CD8-positive, alpha-beta memory T cell (primary cell): ENCODE data around the gene IDUA. TPM values are rescaled to one million over a fixed set of nuclear protein-coding genes. Genes with fewer than 3 reads are reported as not detected.

ENCODE experiments used
- CTCF ChIA-PET: fragments of 350-600 bp; sonication (Branson Sonifier 250); formaldehyde crosslinking; loops from one replicate; lab custom pipeline; 2021; ENCODE audit warnings: antibody characterized with exemption; lab: Charles Lee
- POLR2A ChIA-PET: fragments of 350-600 bp; sonication (Branson Sonifier 250); formaldehyde crosslinking; loops from one replicate; lab custom pipeline; 2021; ENCODE audit warnings: antibody characterized with exemption; lab: Charles Lee
- DNase-seq, 5 donors: peaks; one replicate each; pipeline versions ENCODE4 v3.0.0 to v3.0.0-alpha.2; 2020 to 2022; ENCODE audit warnings: mixed read lengths in 1 of 5
- H3K27ac ChIP-seq: one replicate; pipeline ENCODE4 v1.7.0; 2013; ENCODE audit warnings: low read depth, mild to moderate bottlenecking, low read length, moderate library complexity
- H3K27me3 ChIP-seq: 2 replicates; pipeline ENCODE4 v1.7.0; 2013; ENCODE audit warnings: low read length, mild to moderate bottlenecking; ENCODE audit not compliant: insufficient read depth, poor library complexity, severe bottlenecking
- H3K36me3 ChIP-seq: 2 replicates; pipeline ENCODE4 v1.7.0; 2013; ENCODE audit warnings: mild to moderate bottlenecking, low read length, moderate library complexity; ENCODE audit not compliant: insufficient read depth
- H3K4me1 ChIP-seq: 2 replicates; pipeline ENCODE4 v1.7.0; 2013; ENCODE audit warnings: mild to moderate bottlenecking, low read length, moderate library complexity; ENCODE audit not compliant: insufficient read depth
- H3K4me3 ChIP-seq: 2 replicates; pipeline ENCODE4 v1.7.0; 2013; ENCODE audit warnings: mild to moderate bottlenecking, low read length
- H3K9me3 ChIP-seq: 2 replicates; pipeline ENCODE4 v1.7.0; 2013; ENCODE audit warnings: mild to moderate bottlenecking, low read length
- H3K27ac Mint-ChIP-seq, 8 donors: one replicate each; pipeline ENCODE4 v1.8.0; 2020 to 2021; ENCODE audit warnings: mixed read lengths in 8 of 8, mild to moderate bottlenecking in 6 of 8, inconsistent platforms in 3 of 8, moderate library complexity in 3 of 8
- H3K27me3 Mint-ChIP-seq, 2 donors: one replicate each; pipeline ENCODE4 v1.8.0; 2020 to 2021; ENCODE audit warnings: mixed read lengths in 2 of 2, mild to moderate bottlenecking in 1 of 2, moderate library complexity in 1 of 2
- H3K36me3 Mint-ChIP-seq, 3 donors: one replicate each; pipeline ENCODE4 v1.8.0; 2020 to 2021; ENCODE audit warnings: mixed read lengths in 3 of 3, inconsistent platforms in 1 of 3, mild to moderate bottlenecking in 1 of 3
- H3K4me1 Mint-ChIP-seq, 3 donors: one replicate each; pipeline ENCODE4 v1.8.0; 2020 to 2021; ENCODE audit warnings: mixed read lengths in 3 of 3, inconsistent platforms in 1 of 3, mild to moderate bottlenecking in 1 of 3
- H3K4me3 Mint-ChIP-seq, 7 donors: one replicate each; pipeline ENCODE4 v1.8.0; 2020 to 2021; ENCODE audit warnings: mixed read lengths in 7 of 7, mild to moderate bottlenecking in 6 of 7, moderate library complexity in 4 of 7, inconsistent platforms in 2 of 7
- H3K9me3 Mint-ChIP-seq, 5 donors: one replicate each; pipeline ENCODE4 v1.8.0; 2020 to 2022; ENCODE audit warnings: mixed read lengths in 5 of 5, mild to moderate bottlenecking in 3 of 5, moderate library complexity in 2 of 5, inconsistent platforms in 1 of 5
- polyA plus RNA-seq: library from polyadenylated mRNA; unstranded; fragments of 300-500 nt; fragmentation: Illumina TruSeq; gene quantifications from one replicate; pipeline ENCODE4 v1.2.3, GENCODE V29; 2021
- total RNA-seq, 2 experiments: library from RNA; stranded (reverse); gene quantifications; one replicate each; pipeline ENCODE4 v1.2.3, GENCODE V29; 2021

IDUA gene
- total and polyA plus RNA-seq, 3 experiments from 2014 or later, result 9.3 to 19.1 (median 18.7) TPM

DNA sequence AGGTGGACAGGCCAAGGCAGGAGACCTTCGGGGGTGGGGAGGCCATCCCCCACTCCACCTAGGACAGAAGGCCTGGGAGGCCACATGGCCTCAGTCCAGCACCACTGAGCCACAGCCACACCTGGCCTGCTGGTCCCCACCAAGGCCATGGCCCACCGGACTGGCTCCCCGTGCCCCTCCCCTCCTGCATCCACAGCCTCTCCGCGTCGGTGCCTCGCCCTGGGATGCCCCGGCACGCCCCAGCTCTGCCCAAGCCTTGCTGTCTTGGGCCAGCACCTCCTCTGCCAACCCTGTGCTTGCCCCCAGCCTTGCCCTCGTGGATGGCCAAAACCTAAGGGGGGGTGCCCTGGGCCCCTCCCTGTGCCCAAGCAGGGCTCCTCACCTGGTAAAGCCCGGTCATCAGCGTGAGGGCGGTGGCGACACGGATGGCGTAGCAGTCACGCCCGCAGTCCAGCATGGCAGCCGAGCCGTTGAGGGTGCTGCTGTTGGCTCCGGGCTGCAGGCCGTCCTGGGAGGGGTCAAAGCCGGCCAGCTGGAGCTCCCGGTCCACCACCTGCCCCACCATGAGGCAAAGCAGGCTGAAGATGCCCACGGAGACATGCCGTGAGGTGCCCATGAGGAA lies 4.0 kb downstream of the IDUA start:
- CTCF ChIA-PET, result no interaction called here

DNA sequence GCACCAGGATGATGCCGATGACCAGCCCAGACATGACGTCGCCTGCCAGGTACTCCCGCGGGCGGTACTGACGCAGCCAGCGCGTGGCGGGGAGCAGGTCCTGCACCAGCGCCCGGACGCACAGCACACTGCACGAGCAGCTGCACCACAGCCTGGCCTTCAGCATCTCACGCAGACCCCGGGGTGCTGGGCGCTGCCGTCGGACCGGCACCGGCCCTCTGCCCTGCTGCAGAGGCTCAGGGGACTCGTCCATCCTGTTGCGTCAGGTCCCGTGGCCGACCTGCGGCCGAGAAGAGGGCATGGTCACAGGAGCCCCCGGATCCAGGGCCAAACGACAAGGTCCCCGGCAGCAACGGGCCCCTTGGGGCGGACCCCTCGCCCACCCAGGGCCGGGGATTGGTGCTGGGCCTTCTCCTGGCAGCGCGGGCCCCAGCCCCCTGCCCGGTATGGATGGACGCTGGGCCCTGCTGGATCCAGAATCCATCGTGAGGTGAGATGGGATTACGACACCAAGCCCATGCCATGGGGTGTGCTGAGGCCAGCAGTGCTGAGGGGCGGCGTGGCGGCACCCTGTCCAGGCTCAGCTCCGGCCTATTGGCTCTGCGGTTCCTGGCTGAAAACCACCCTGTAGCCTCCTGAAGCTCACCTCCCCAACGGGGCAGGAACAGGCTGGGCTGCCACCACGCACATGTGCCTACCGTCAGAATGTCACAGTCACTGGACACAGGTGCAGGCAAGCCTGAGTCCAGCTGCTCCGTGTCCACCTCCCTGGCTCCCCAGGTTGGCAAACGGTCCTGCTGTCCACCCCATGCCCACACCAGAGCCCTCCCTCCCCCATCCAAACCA lies 4.8 kb downstream of the IDUA start:
- H3K9me3 Mint-ChIP-seq, result no peaks in the 10 kb centered on the region
- no peaks in the 10 kb centered on the region for H3K9me3 ChIP-seq
- H3K27me3 Mint-ChIP-seq, result no peaks in the 10 kb centered on the region
- no peaks in the 10 kb centered on the region for H3K27me3 ChIP-seq
- ChIA-PET POLR2A (no interaction called here), CTCF (no interaction called here)
- no peak overlapping the region for H3K27ac Mint-ChIP-seq
- H3K4me3 Mint-ChIP-seq, result no peak overlapping the region
- H3K4me3 ChIP-seq, result no peak overlapping the region
- H3K4me1 Mint-ChIP-seq, result peaks cover 0 to 10% (median 2%) of the 10 kb centered on the region in 3 donors
- H3K36me3 Mint-ChIP-seq, result peaks cover 0 to 11% (median 0%) of the 10 kb centered on the region in 3 donors
- H3K4me1 ChIP-seq, result no peaks in the 10 kb centered on the region
- DNase-seq, result no peak
- H3K27ac ChIP-seq, result peak overlapping the region; percentile 77
- no peaks in the 10 kb centered on the region for H3K36me3 ChIP-seq

More for the DNA sequence above, 4.0 kb downstream of the IDUA start:
- no peak for DNase-seq
- no peaks in the 10 kb centered on the region for H3K36me3 ChIP-seq
- no peak overlapping the region for H3K4me3 Mint-ChIP-seq
- no peaks in the 10 kb centered on the region for H3K9me3 Mint-ChIP-seq
- no peak overlapping the region for H3K27ac ChIP-seq
- H3K4me1 ChIP-seq, result peaks cover 7% of the 10 kb centered on the region
- no peaks in the 10 kb centered on the region for H3K9me3 ChIP-seq
- peaks cover 7 to 17% (median 8%) of the 10 kb centered on the region in 3 donors for H3K4me1 Mint-ChIP-seq
- peaks cover 0 to 11% (median 0%) of the 10 kb centered on the region in 3 donors for H3K36me3 Mint-ChIP-seq
- POLR2A ChIA-PET, result interaction anchor here (0.6 kb wide), 1 partner anchor 194 kb away, joined by 4 read pairs; no protein-coding TSS in a partner anchor
- H3K27ac Mint-ChIP-seq, result no peak overlapping the region
- no peaks in the 10 kb centered on the region for H3K27me3 Mint-ChIP-seq
- no peak overlapping the region for H3K4me3 ChIP-seq
- H3K27me3 ChIP-seq, result no peaks in the 10 kb centered on the region

DNA sequence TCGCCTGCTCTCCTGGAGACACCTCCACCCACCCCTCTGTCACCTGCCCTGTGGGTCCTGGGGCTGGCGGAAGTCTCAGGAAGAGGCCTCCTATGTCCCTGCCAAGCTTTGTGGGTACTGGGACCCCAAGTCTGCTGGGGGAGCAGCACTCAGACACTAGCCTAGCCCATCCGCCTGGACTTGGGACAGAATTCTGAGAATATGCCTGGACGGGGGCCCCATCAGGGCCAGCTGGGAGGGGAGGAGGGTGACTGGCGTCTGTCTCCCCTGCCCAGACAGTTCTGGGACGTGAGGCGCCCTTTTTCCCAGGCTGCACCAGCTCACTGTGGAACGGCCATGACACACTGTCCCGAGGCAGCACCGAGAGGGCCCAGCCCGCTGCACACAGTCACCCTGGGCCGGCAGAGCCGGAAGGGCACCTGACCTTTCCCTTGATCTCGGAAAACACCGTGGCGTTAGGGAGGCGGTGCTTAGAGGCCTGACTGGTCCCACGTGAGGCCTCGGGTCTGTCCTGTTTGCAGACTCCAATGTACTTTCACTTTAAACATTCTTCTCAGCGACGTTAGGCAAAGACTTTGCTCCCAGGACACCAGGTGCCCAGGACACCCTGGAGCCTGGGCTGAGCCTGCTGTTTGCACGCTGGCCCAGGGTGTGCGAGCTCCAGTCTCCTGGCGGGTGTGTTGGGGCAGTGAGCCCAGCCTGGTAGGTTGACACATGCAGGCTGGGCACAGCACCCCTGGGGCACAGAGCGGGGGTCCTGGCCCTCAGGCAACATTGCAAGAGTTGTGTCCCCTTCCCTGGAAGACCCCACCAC lies 5.7 kb downstream of the IDUA start:
- H3K9me3 Mint-ChIP-seq, result no peaks in the 10 kb centered on the region
- DNase-seq, result no peak
- POLR2A ChIA-PET, result no interaction called here

DNA sequence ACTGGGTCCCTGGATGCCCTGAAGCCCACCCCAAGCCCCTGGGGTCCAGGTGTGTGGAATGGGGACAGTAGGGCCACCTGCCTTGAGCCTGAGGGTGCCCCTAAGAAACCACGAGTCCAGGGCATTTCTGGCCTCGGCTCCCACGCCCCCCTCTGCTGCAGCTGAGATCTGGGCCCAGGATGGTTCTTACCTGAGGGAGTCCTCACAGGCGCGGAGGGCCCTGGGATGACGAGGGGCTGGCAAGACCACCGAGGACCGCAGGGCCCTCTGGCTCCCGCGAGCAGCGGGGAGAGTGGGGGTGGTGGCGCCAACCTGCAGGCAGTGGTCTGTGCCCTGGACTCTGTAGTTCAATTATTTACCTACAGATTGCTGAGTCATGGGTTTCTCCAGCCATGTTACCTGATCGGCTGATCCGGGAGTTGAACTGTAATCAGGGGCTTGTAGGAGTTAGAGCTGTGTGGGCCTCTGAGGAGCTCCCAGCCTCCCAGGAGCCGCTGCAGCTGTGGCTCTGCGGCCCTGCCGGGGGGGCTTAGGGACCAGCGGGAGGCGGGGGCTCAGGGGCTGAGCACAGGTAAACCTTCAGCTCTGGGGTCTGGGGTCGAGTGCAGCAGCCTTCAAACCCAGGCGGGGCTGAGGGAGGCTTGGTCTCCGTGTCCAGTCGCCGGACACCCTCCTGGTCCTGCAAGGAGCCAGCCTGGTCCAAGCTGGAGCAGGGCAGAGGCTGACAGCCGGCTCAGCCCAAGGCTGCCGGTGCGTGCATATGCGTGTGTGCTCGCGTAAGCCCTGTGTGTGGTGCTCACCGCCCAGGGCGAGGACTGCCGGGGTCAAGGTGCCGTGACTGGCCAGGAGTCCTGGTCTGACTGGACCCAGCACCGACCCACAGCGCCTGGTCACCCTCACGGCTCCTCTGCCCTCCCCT lies 6.5 kb downstream of the IDUA start, which contains the start of gene SLC26A1:
TSS of gene SLC26A1 (minus strand) at position 294 of the 919 bp plus-strand sequence. CDS start 1,701 bp downstream, outside the sequence.
- Mint-ChIP-seq H3K36me3 (peaks cover 0 to 11% (median 0%) of the 10 kb centered on the region in 3 donors), H3K9me3 (no peaks in the 10 kb centered on the region), H3K4me1 (peaks cover 0 to 10% (median 0%) of the 10 kb centered on the region in 3 donors), H3K27ac (peak within 1 kb of the TSS in 2 of 8 donors; percentile 26 to 43), H3K27me3 (peaks cover 3 to 10% of the 10 kb centered on the region in 2 donors), H3K4me3 (no peak within 1 kb of the TSS)
- Histone ChIP-seq H3K27ac (peak within 1 kb of the TSS; percentile 77), H3K9me3 (no peaks in the 10 kb centered on the region), H3K4me1 (no peaks in the 10 kb centered on the region), H3K36me3 (no peaks in the 10 kb centered on the region), H3K27me3 (peaks cover 8% of the 10 kb centered on the region), H3K4me3 (no peak within 1 kb of the TSS)
- ChIA-PET POLR2A (no interaction called here), CTCF (no interaction called here)
- no peak for DNase-seq

More for the DNA sequence above, 5.7 kb downstream of the IDUA start:
- CTCF ChIA-PET, result no interaction called here
- Histone ChIP-seq H3K27ac (peak overlapping the region; percentile 77), H3K27me3 (no peaks in the 10 kb centered on the region), H3K4me1 (no peaks in the 10 kb centered on the region), H3K4me3 (no peak overlapping the region), H3K9me3 (no peaks in the 10 kb centered on the region), H3K36me3 (no peaks in the 10 kb centered on the region)
- Mint-ChIP-seq H3K4me3 (no peak overlapping the region), H3K36me3 (peaks cover 0 to 11% (median 0%) of the 10 kb centered on the region in 3 donors), H3K4me1 (peaks cover 0 to 10% (median 2%) of the 10 kb centered on the region in 3 donors), H3K27me3 (peaks cover 0 to 4% of the 10 kb centered on the region in 2 donors), H3K27ac (peak overlapping the region in 1 of 8 donors; percentile 26)

- peaks cover 0 to 5% (median 0%) of the 10 kb centered on the region in 3 donors for H3K36me3 Mint-ChIP-seq
- H3K27ac Mint-ChIP-seq, result peak overlapping the region in 1 of 8 donors; percentile 65
- no peaks in the 10 kb centered on the region for H3K9me3 ChIP-seq
- H3K27ac ChIP-seq, result peak overlapping the region; percentile 75
- no peak overlapping the region for H3K4me3 Mint-ChIP-seq
- ChIA-PET POLR2A (no interaction called here), CTCF (no interaction called here)
- H3K4me3 ChIP-seq, result no peak overlapping the region
- peaks cover 10 to 17% of the 10 kb centered on the region in 2 donors for H3K27me3 Mint-ChIP-seq
- H3K27me3 ChIP-seq, result peaks cover 11% of the 10 kb centered on the region
- no peaks in the 10 kb centered on the region for H3K9me3 Mint-ChIP-seq
- H3K4me1 Mint-ChIP-seq, result peaks cover 0 to 11% (median 1%) of the 10 kb centered on the region in 3 donors
- DNase-seq, result no peak
- no peaks in the 10 kb centered on the region for H3K4me1 ChIP-seq
- H3K36me3 ChIP-seq, result no peaks in the 10 kb centered on the region
These were observed 8.6 kb downstream of the IDUA start for GRCh38 chr4:995311-996026.

- H3K27ac ChIP-seq, result peak overlapping the region; percentile 75
- Mint-ChIP-seq H3K27me3 (peaks cover 10 to 20% of the 10 kb centered on the region in 2 donors), H3K36me3 (peaks cover 0 to 3% (median 0%) of the 10 kb centered on the region in 3 donors), H3K4me3 (no peak overlapping the region), H3K4me1 (peaks cover 0 to 11% (median 1%) of the 10 kb centered on the region in 3 donors), H3K9me3 (no peaks in the 10 kb centered on the region), H3K27ac (no peak overlapping the region)
- CTCF ChIA-PET, result no interaction called here
- no peaks in the 10 kb centered on the region for H3K36me3 ChIP-seq
- no peak overlapping the region for H3K4me3 ChIP-seq
- POLR2A ChIA-PET, result no interaction called here
- H3K27me3 ChIP-seq, result peaks cover 13% of the 10 kb centered on the region
- H3K9me3 ChIP-seq, result no peaks in the 10 kb centered on the region
- H3K4me1 ChIP-seq, result no peaks in the 10 kb centered on the region
- DNase-seq, result no peak
These were observed 9.5 kb downstream of the IDUA start for GRCh38 chr4:996030-996996.
